H9 (cell line): ENCODE results near the gene MS4A10. TPM values are rescaled to one million over a fixed set of nuclear protein-coding genes. Genes with fewer than 3 reads are reported as not detected.

Source experiments
- DNase-seq: peaks from one replicate; pipeline ENCODE4 v3.0.0-alpha.2; 2017
- H2AFZ ChIP-seq: one replicate; pipeline ENCODE4 v1.6.1; 2013; ENCODE audit warnings: mild to moderate bottlenecking, low read length, control low read depth, moderate library complexity
- H2AK5ac ChIP-seq: 2 replicates; pipeline ENCODE4 v1.6.1; 2013; ENCODE audit warnings: low read length, control low read depth, mixed read lengths; ENCODE audit not compliant: insufficient read length
- H2BK120ac ChIP-seq: one replicate; pipeline ENCODE4 v1.6.1; 2013; ENCODE audit warnings: low read depth, mild to moderate bottlenecking, low read length, control low read depth, inconsistent platforms; ENCODE audit not compliant: poor library complexity, severe bottlenecking
- H2BK12ac ChIP-seq: 2 replicates; pipeline ENCODE4 v1.6.1; 2013; ENCODE audit warnings: low read length, control low read depth, mixed read lengths, low read depth; ENCODE audit not compliant: insufficient read length
- H2BK15ac ChIP-seq: 2 replicates; pipeline ENCODE4 v1.6.1; 2013; ENCODE audit warnings: low read depth, low read length, control low read depth
- H2BK20ac ChIP-seq: one replicate; pipeline ENCODE4 v1.6.1; 2013; ENCODE audit warnings: low read depth, mild to moderate bottlenecking, low read length, control low read depth, inconsistent platforms; ENCODE audit not compliant: poor library complexity, severe bottlenecking
- H2BK5ac ChIP-seq: 2 replicates; pipeline ENCODE4 v1.6.1; 2013; ENCODE audit warnings: low read length, control low read depth, mixed read lengths; ENCODE audit not compliant: insufficient read length
- H3K14ac ChIP-seq: 2 replicates; pipeline ENCODE4 v1.6.1; 2013; ENCODE audit warnings: low read length, control low read depth; ENCODE audit not compliant: insufficient read depth
- H3K18ac ChIP-seq: 2 replicates; pipeline ENCODE4 v1.6.1; 2013; ENCODE audit warnings: low read depth, mild to moderate bottlenecking, mixed read lengths, low read length, control low read depth; ENCODE audit not compliant: insufficient read length
- H3K23ac ChIP-seq: 2 replicates; pipeline ENCODE4 v1.6.1; 2013; ENCODE audit warnings: low read length, control low read depth, mixed read lengths, low read depth; ENCODE audit not compliant: insufficient read length
- H3K23me2 ChIP-seq: 2 replicates; pipeline ENCODE4 v1.6.1; 2013; ENCODE audit warnings: low read depth, mild to moderate bottlenecking, mixed read lengths, low read length, control low read depth; ENCODE audit not compliant: insufficient read length, poor library complexity, severe bottlenecking
- H3K27ac ChIP-seq: 2 replicates; pipeline ENCODE4 v1.5.1; 2013; ENCODE audit warnings: low read length, control low read depth, mixed read lengths, low read depth; ENCODE audit not compliant: insufficient read length
- H3K27me3 ChIP-seq: 2 replicates; pipeline ENCODE4 v1.6.1; 2013; ENCODE audit warnings: low read length, control low read depth, inconsistent platforms; ENCODE audit not compliant: insufficient read depth
- H3K4ac ChIP-seq: 2 replicates; pipeline ENCODE4 v1.6.1; 2013; ENCODE audit warnings: low read depth, mild to moderate bottlenecking, control low read depth, inconsistent platforms, low read length, moderate library complexity
- H3K4me1 ChIP-seq: 2 replicates; pipeline ENCODE4 v1.6.1; 2013; ENCODE audit warnings: low read length, control low read depth, inconsistent platforms; ENCODE audit not compliant: insufficient read depth
- H3K4me2 ChIP-seq: 2 replicates; pipeline ENCODE4 v1.6.1; 2013; ENCODE audit warnings: low read length, control low read depth, mixed read lengths; ENCODE audit not compliant: insufficient read length, insufficient read depth
- H3K56ac ChIP-seq: 2 replicates; pipeline ENCODE4 v1.6.1; 2013; ENCODE audit warnings: low read depth, mild to moderate bottlenecking, mixed read lengths, low read length, control low read depth; ENCODE audit not compliant: insufficient read length
- H3K79me1 ChIP-seq: 2 replicates; pipeline ENCODE4 v1.6.1; 2013; ENCODE audit warnings: low read depth, mild to moderate bottlenecking, moderate library complexity, low read length, control low read depth, inconsistent platforms; ENCODE audit not compliant: insufficient read depth, poor library complexity, severe bottlenecking
- H3K79me2 ChIP-seq: 2 replicates; pipeline ENCODE4 v1.6.1; 2013; ENCODE audit warnings: low read length, control low read depth, inconsistent platforms; ENCODE audit not compliant: insufficient read depth
- H3K9ac ChIP-seq: 2 replicates; pipeline ENCODE4 v1.6.1; 2013; ENCODE audit warnings: low read length, control low read depth, mixed read lengths; ENCODE audit not compliant: insufficient read length; ENCODE audit errors: extremely low read depth
- H3K9me3 ChIP-seq: one replicate; pipeline ENCODE4 v1.6.1; 2013; ENCODE audit warnings: low read depth, low read length, inconsistent platforms; ENCODE audit not compliant: control insufficient read depth
- H3T11ph ChIP-seq: one replicate; pipeline ENCODE4 v1.6.1; 2013; ENCODE audit warnings: mild to moderate bottlenecking, low read length, control low read depth, inconsistent platforms
- H4K20me1 ChIP-seq: one replicate; pipeline ENCODE4 v1.6.1; 2013; ENCODE audit not compliant: control insufficient read depth, insufficient read length, insufficient read depth
- H4K5ac ChIP-seq: 2 replicates; pipeline ENCODE4 v1.6.1; 2013; ENCODE audit warnings: low read depth, mild to moderate bottlenecking, mixed read lengths, low read length, control low read depth; ENCODE audit not compliant: insufficient read length
- H4K8ac ChIP-seq: replicated peaks from 2 replicates; pipeline ENCODE4 v1.6.1; 2013; ENCODE audit warnings: low read length, control low read depth, mixed read lengths, low read depth; ENCODE audit not compliant: insufficient read length
- H4K91ac ChIP-seq: 2 replicates; pipeline ENCODE4 v1.6.1; 2013; ENCODE audit warnings: low read depth, mild to moderate bottlenecking, moderate library complexity, mixed read lengths, low read length, control low read depth; ENCODE audit not compliant: insufficient read length
- H3K27ac Mint-ChIP-seq, 3 experiments: 2 replicates in 2 of 3; 3 replicates in 1 of 3; pipeline ENCODE4 v1.8.0; 2020 to 2021; ENCODE audit warnings: mixed read lengths in 3 of 3, mild to moderate bottlenecking in 1 of 3, moderate library complexity in 1 of 3
- H3K27me3 Mint-ChIP-seq: 2 replicates; pipeline ENCODE4 v1.8.0; 2021; ENCODE audit warnings: low read depth, mild to moderate bottlenecking, moderate library complexity, mixed read lengths
- H3K36me3 Mint-ChIP-seq, 3 experiments: 2 replicates in 2 of 3; 3 replicates in 1 of 3; pipeline ENCODE4 v1.8.0; 2020 to 2021; ENCODE audit warnings: low read depth in 3 of 3, mixed read lengths in 3 of 3; ENCODE audit not compliant: insufficient read depth in 1 of 3
- H3K4me1 Mint-ChIP-seq, 2 experiments: 2 replicates each; pipeline ENCODE4 v1.8.0; 2020; ENCODE audit warnings: mixed read lengths in 2 of 2
- H3K4me3 Mint-ChIP-seq, 2 experiments: 2 replicates in 1 of 2; 3 replicates in 1 of 2; pipeline ENCODE4 v1.8.0; 2020 to 2021; ENCODE audit warnings: mild to moderate bottlenecking in 2 of 2, mixed read lengths in 2 of 2, moderate library complexity in 1 of 2
- H3K9me3 Mint-ChIP-seq, 2 experiments: 2 replicates in 1 of 2; 3 replicates in 1 of 2; pipeline ENCODE4 v1.8.0; 2020; ENCODE audit warnings: mild to moderate bottlenecking in 2 of 2, mixed read lengths in 2 of 2, moderate library complexity in 1 of 2
- CTCF ChIP-seq: fragments of 200-600 bp; sonication (generic); conservative IDR thresholded peaks from 3 replicates; pipeline ENCODE4 v1.8.0; 2021; ENCODE audit warnings: antibody characterized with exemption, mild to moderate bottlenecking
- WGBS: extraction: QIAGEN DNeasy Blood & Tissue Kit; methylation state at CpG from one replicate; pipeline ENCODE4 v1.1.7; 2013; ENCODE audit warnings: missing lambda C conversion rate, low lambda C conversion rate, mixed read lengths; ENCODE audit not compliant: insufficient read length; ENCODE audit errors: extremely low coverage; 5-methylcytosine and 5-hydroxymethylcytosine counted together
- total RNA-seq: library from RNA; stranded (reverse); gene quantifications from 2 replicates; pipeline ENCODE4 v1.2.1, GENCODE V29; 2021

MS4A10 gene
- total RNA-seq, 1 experiment from 2014 or later, result not detected

GRCh38 chr11:60783141-60783484 lies 2.0 kb upstream of the MS4A10 start:
- Histone ChIP-seq H3K23ac (no peak overlapping the region), H3K27me3 (no peaks in the 10 kb centered on the region), H3K56ac (no peak overlapping the region), H4K5ac (no peak overlapping the region), H3K79me2 (no peaks in the 10 kb centered on the region), H3K27ac (no peak overlapping the region), H3K14ac (no peak overlapping the region), H2BK12ac (no peak overlapping the region), H2AK5ac (no peak overlapping the region), H4K20me1 (no peaks in the 10 kb centered on the region), H3K79me1 (no peaks in the 10 kb centered on the region), H2BK15ac (no peak overlapping the region), H2BK5ac (no peak overlapping the region), H4K91ac (no peak overlapping the region), H3K4me1 (no peaks in the 10 kb centered on the region), H3T11ph (no peak overlapping the region), H2BK120ac (no peak overlapping the region), H2AFZ (no peak overlapping the region), H3K9ac (no peak overlapping the region), H2BK20ac (no peak overlapping the region), H3K23me2 (no peaks in the 10 kb centered on the region), H4K8ac (no peak overlapping the region), H3K18ac (no peak overlapping the region), H3K9me3 (no peaks in the 10 kb centered on the region), H3K4ac (no peak overlapping the region), H3K4me2 (no peak overlapping the region)
- Mint-ChIP-seq H3K9me3 (peaks cover 0 to 2% of the 10 kb centered on the region in 2 experiments; a peak in 1 of 5 replicates), H3K27me3 (peaks cover 4% of the 10 kb centered on the region; the same call in 1 of the 2 replicates), H3K4me3 (no peak overlapping the region), H3K27ac (no peak overlapping the region), H3K36me3 (no peaks in the 10 kb centered on the region), H3K4me1 (no peaks in the 10 kb centered on the region)
- no CpG with 5 or more reads among the region's 8 CpGs for WGBS
- no peak for DNase-seq
- no peak for TF ChIP-seq CTCF
